GM21723 (cell line): Measurements from ENCODE around the gene NAA15.
"Not testable (repeated sequence)": the region's sequence is repeated elsewhere in the genome, so short reads cannot be mapped to it uniquely, and the experiment has no call there.

ENCODE experiments used
- ATAC-seq: cut with Tn5 transposase; IDR thresholded peaks from one replicate; pipeline ENCODE4 v1.9.1; 2021; ENCODE audit warnings: mild to moderate bottlenecking, moderate library complexity; ENCODE audit not compliant: unreplicated experiment

The NAA15 gene

DNA sequence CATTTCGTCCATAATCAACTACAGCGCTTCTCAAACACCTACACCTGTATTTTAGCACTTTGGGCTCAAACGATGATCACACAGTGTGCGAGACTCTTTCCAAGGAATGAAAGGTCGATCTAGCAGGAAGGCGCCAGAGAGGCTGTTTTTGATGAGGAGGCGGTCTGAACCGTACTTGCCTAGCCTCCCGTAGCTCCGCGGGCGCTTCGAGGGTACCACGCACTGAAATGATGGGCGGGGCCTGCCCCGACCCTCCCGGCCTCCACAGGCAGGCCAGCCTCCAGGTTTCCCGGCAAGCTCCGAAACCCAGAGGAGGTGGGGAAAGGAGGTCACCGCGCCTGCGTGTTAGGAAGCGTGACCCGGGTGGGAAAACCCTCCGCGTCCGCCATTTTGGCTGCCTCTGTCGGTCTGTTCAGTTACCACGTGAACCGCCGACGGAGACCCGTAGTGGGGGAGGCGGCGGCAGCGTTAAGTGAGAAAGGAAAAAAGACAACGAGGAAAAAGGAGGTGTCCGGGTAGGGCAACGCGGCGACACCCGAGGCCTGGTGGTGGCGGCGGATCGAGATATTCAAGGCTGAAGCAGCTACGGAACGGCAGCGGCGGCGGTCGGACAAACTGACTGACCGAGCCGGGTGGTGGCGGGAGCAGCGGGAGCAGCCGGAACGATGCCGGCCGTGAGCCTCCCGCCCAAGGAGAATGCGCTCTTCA, at the start of gene NAA15:
TSS of gene NAA15 (plus strand) at position 393 of the 708 bp plus-strand sequence. CDS start at position 666, 273 bp downstream.
- peak; percentile 86 for ATAC-seq

DNA sequence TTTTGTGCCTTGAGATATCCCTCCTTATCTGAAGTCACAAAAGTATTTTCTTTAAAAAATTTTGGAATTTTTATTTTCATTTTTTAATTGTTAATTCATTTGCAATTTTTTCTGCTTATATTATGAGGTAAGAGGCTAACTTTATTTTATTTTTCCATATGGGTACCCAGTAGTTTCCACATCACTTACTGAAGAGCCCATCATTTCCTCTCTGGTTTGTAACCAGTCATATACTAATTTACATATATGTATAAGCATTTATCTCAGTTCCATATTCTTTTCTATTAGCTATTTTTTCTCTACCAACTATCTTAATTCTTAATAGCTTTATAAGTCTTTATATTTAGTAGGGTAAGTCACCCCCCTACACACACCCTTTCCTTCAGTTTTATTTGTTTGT, 48.3 kb upstream of the NAA15 start:
- ATAC-seq, result no peak

DNA sequence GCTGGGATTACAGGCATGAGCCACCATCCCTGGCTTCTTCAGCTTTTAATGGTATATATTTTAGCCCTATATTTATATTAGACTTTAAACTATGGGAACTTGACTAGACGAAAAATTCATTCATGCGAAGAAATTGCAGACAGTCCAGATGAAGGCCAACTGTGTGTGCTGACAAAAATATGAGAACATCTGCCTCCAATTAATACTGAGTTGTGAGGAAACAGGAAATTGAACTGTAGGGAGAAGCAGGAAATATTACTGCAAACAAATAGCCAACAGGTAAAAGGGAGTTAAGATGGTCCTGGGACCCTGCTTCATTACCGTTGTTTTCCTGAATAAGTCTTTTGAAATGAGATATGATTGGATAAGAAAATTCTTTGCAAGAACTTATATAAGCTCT, 47.6 kb upstream of the NAA15 start:
- no peak for ATAC-seq

DNA sequence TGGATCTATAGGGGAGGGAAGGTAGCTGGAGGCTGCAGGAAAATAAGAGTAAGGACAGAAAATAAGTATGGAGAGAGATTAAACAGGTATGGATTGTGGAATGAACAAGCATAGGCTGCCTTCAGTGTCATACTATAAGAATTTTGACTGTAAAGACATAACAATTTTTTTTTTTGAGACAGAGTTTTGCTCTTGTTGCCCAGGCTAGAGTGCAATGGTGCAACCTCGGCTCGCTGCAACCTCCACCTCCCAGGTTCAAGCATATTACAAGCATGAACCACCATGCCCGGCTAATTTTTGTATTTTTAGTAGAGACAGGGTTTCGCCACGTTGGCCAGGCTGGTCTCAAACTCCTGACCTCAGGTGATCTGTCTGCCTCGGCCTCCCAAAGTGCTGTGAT, 45.7 kb upstream of the NAA15 start:
- ATAC-seq, result not testable (repeated sequence)

DNA sequence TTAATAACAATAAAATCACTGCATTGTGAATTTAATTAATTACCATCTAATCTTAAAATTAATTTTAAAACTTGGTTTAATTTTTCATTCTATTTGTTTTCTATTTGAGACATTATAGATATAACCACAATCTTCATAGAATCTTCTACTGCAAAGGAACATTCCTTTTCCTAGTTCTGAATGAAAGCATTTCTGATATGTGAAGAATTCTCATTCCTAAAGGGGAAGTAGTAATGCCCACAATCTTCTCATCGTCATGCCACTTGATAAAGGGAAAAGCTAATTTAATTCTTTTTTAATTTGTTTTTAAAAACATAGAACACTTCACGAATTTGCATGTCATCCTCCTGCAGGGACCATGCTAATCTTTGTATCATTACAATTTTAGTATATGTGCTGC, 45.0 kb upstream of the NAA15 start:
- no peak for ATAC-seq

DNA sequence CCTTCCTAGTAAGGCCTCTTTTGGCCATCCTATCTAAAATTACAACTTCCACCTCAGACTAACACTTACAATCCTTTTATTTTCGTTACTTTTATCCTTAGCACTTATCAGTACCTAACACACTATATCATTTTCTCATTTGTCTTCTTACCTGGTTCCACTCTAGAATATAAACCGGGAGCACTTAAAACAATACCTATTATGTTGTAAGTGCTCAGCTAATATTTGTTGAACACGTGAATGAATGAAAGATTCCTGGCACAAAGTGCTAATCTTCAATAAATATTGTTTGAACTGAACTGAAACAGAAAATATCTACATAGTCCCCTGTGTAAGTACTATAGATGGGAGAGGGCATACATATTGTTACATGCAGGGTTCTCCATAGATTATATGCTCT, 35.7 kb upstream of the NAA15 start:
- no peak for ATAC-seq

DNA sequence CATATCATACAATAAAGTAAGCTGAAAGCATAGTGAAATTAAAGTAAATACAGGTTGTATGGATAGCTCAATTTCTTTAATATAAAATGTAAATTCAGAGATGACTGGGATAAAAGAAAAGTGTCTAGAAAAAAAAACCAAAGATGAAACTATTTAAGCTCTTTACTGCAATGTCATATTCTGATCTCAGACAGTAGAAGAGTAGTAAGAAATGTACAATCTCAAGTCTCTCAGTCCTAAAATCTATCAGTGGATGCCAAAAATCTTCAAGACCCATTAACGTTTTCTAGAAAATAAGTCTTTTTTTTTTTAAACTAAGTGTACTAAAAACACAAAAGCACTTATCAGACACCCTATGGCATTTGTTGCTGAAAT, 35.1 kb upstream of the NAA15 start:
- peak; percentile 0 for ATAC-seq

DNA sequence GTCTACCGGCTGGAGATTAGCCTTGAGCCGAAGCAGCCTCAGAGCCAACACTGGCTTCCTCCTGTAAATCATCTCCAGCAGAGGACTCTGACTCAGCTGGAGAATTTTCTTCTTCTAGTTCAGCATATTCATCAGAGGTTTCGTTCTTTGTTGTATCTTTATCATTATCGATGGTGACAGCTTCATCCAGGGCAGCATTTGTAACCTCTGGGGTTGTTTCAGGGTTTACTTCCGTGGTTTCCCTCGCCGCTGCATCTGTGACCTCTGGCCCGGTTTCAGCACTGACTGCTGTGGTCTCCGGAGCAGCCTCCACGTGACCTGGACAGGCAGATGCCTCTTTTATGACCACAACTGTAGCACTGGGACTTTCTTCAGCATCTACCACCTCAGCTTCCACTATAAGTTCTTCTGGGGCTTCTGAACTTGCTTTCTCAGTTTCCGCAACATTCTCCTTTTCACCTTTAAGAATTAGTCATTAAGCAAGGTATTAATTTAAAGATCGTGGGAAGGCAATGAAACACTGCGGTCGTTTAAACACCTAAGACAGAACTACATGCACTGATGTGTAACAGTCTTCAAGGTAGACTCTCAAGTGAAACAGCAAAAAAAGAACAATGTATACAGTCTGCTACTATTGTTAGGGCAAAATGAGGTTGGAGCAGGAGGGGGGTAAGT, 34.6 kb upstream of the NAA15 start:
- ATAC-seq, result peak; percentile 98

DNA sequence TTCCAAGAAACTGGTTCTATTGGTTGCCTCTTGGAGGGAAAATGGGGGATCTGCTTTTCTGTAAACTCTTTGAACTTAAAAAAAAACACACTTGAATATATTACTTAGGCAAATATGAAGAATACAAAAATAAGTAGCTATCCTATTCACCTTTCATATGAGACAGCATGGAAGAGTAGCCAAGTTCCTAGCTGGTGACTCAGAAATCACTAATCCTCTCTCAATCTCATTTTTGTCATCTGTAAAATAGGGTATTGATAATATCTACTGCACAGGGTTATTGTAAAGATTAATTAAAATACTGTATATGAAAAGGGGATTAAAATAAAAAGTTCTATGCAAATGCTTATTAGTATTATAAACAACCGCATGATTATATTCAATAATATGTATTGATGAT, 34.0 kb upstream of the NAA15 start:
- ATAC-seq, result no peak

DNA sequence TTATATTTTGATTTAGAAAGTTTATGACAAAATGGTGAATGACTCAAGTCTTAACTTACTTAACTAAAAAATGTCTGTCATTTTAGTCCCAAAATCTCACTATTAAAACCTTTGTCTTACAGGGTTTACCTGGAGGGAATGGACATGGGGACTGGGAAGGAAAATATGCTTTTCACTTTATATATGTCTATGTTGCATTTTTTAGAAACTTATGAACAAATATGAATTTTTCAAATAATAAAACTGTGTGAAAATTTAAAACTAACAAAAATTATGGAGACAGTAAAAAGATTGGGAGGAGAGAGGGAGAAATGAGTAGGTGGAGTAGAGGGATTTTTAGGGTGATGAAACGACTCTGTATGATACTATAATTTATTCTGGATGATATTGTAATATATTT, 27.5 kb upstream of the NAA15 start:
- ATAC-seq, result no peak

DNA sequence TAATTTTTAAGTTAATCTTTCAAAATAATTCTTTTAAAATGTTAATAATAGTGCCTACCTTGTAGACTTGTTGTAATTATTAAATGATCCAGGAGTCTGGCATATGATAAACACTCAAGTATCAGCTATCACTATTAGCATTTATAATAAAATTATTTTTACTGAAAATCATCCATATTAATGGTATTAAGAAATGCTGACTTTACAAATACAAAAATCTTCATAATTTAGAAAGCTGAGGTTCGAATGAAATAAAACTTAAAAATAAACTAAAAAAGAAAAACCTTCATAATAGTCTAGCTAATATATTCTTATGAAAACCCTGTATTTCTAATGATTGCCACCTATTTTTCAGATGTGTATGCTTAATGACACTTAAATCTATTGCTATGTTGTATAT, 26.5 kb upstream of the NAA15 start:
- ATAC-seq, result no peak

DNA sequence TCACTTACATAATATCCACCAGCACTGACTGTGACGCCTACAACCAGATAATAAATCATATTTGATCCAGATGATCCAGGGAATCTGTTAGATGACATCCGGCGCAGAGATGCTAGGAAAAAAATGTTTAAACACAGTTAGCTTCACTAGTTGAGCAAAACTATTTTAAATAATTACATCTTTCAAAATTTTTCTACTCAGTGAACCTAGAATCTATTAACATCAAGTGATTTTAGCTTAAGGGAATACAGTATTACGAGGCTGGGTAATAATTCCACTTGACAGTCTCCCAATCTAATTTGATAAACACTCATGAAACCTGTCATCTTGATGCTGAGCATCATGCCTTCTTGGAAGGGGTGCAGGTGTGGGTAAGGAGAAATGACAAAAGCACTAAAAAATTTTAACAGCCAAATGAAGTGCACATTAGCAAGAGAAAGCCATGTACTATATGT, 26.0 kb upstream of the NAA15 start:
- no peak for ATAC-seq

DNA sequence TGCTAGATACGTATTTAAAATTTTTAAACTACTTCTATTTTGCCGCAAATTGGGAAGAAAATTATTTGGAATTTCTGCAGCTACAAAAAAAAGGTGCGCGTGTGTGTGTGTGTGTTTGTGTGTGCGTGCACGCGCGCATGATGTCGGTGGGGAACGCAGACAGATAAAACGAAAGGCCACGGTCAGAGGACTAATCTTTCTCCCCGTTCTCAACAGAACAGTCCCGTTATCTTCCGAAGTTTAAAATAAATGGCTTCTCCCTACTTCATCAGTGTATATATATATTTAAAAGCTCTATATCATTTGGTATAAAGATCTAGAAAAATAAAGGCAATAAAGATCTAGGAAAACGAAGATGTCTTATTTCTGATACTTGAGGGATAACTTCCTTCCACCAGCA, 22.8 kb upstream of the NAA15 start:
- no peak for ATAC-seq

DNA sequence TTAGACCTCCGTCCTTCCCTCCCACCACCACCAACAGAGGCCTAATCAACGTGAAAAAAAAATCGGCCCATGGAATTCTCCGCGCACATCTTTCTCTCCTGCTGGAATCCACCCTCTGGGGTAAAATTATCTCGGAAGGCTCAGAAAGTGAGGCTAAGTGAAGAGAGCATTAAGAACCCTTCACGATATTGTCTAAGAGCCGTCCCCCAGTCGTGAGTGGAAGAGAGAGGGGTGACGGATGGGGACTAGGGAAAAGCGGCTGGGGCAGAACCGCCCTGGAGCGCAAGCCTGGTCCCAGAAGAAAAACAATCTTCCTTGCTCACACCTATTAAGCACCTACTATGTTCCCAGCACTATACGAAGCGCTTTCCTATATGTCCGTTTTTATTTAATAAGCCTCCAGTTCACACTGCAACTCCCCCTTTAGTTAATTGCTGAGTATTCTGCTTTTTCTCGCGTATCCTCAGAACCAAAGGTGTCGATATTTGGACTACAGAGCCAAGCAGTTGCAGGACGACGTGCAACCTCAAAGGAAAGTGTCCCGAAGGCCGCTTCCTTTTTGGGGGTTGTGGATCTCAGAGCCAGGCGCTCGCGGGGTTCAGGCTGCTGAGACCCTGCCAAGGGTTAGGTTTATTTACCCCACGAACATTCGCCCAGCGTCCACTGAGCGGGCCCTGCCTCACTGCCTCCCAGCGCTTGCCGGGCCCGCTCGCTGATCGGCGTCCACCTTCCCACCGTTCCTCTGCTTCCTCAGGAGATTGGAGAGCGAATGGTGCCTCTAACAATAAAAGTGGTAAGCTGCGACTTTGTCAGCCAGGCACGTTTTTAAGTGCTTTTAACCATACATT, 22.2 kb upstream of the NAA15 start:
- no peak for ATAC-seq

DNA sequence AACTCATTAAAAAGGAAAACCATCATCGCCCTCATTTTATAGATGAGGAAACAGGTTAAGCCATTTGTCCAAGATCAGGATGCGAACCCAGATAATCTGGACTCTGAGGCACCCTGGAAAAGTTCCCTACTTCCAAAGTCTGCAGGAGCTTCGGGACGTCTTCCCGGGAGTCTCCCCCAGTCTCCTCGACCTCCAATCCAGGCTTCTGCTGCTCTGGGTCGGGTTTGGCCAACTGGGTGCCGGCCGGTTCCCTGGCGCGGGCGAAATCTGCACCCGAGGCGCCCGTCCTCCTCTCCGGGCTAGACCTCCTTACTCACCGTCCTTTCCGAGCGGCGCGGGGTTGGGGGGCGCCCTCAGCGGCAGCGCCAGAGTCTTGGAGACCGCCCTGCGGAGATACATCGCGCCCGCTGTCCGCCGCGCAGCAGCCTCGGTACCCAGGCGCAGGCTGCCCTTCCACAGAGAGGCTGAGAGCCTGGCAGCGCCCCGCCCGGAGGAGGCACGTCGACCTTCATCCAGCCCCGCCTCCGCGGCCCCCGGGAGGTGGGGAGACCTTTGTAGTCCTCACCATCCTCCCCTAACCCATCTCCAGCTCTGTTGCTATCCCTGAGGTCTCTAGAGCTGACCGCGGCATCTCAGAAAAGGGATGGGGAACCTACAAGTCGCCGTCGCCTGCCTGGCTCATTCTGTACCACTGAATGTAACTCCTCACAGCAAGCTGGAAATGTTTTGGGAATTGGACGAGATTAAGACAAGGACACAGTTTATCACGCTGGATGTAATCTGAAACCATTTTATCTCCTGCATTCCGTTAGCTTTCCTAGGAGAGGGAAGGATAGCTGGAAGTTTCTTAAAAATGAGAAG, 21.3 kb upstream of the NAA15 start, which contains the start of gene MGARP:
TSS of gene MGARP (minus strand) at position 466 of the 861 bp plus-strand sequence. CDS start at position 399, 67 bp downstream.
- no peak for ATAC-seq

DNA sequence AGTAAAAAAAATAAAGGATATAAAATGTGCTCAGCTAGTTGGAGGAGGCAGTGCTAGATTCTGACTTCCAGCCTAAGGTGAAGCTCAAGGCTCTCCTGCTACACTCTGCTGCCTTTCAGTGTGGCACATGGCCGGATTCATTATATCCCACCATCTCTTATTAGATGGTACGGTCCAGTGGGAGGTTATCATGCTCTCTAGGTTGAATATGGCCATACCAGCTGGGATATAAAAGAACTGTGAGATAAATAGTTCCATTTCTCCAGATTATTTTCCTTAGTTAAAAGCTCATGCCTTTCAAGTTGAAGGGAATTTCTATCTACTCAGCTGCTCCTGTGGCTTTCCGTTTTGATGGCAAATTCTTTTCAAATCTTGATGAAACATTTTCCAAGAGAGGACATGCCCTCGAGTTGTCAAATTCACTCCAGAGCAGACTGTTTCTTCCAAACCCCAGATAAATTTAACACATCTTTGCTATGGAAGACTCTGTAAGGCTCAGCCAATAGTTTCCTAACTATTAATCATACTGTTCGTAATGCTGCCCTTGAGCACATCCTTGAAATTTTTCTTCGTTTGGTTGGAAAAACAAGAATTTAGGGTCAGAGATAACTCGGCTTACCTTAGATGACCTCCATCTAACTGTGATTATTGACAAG, 19.1 kb upstream of the NAA15 start:
- no peak for ATAC-seq

DNA sequence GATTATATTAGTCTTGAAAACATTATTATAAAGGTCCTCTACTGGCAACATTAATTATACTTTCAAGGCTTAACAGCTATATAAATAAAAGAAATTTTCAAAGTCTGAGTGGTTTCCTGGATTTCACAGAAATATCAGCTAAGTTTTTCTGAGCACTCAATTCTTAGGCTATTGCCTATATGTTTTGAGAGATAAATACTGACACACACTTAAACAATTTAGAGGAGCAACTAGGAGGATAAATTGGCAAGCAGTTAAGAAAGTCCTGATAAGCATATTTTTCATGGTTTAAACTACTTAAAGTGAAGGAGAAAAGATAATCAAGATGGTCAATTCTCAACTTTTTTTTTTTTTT, 18.6 kb upstream of the NAA15 start:
- ATAC-seq, result no peak

DNA sequence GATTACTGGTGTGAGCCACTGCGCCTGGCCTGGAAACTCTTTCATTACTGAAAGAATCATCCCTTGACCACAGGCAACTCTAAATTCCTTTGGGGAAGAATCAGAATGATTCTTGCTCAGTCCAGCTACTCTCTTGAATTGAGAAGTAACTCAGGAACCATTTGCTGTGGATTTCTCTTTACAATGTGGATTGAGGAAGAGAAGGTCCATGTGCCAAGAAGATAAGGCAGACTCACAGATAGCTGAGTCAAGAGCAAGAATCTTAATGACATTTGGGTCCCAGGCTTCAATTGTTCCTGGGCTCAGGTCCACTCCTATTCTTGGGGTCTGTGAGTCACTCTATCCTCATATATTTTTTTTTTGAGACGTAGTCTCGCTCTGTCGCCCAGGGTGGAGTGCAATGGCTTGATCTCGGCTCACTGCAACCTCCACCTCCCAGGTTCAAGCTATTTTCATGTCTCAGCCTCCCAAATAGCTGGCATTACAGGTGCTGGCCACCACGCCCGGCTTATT, 15.1 kb upstream of the NAA15 start:
- ATAC-seq, result no peak

DNA sequence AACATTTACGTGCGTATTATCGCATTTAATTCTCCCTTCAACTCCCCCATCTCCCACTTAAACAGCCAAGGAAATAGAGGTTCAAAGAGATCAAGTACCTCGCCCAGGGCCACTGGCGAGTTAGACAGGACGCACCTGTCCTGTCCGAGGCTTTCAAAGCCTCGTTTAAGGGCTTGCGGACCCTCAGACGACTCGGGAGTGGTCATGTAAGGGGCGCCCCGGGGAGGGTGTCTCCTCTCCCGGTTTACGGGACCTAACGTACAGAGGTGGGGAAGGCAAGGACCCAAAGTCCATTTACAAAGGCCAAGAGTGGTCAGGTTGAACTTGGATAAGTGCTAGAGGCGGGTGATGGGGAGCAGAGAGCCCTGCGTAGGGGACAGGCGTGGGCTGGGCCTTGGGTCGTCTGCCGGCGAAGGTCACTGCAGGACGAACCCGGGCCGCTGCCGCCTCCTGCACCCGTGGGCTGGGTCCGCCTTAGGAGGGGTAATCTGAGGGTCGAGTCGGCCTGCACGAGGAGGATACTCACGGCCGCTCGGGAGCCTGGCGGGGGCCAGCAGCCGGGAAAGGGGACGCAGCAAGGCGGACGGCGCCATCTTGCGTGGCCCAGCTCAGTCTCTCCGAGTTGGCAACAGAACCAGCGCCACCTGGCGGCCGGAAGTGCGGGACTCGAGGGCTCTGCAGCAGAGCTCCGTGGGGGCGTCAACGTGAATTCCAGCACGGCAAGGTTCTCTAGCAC, 5.9 kb upstream of the NAA15 start:
- peak; percentile 96 for ATAC-seq
